OCI-LY1 (cell line): ENCODE measurements around the gene KRTAP5-8.

Experiments used
- CTCF ChIP-seq: fragments of 200-600 bp; sonication (generic), shearing (Covaris generic); IDR thresholded peaks from 2 replicates; pipeline ENCODE4 v1.5.1; 2017; ENCODE audit warnings: mild to moderate bottlenecking, antibody characterized with exemption, low read length, moderate library complexity, mixed read lengths
- EZH2 ChIP-seq: fragments of 200-600 bp; sonication (generic), shearing (Covaris generic); IDR thresholded peaks from 2 replicates; pipeline ENCODE4 v1.8.0; 2017; ENCODE audit warnings: borderline replicate concordance, mixed run types, mild to moderate bottlenecking, antibody characterized with exemption, low read length, moderate library complexity, mixed read lengths

GRCh38 chr11:71548120-71548519 is 10.3 kb downstream of the KRTAP5-8 start, which contains the start of gene KRTAP5-9:
- TF ChIP-seq CTCF: no peak
- TF ChIP-seq EZH2: no peak
